ENCODE results near the gene SMARCAL1. TPM values are rescaled to one million over a fixed set of nuclear protein-coding genes. Genes with fewer than 3 reads are reported as not detected.

Gene SMARCAL1
- total RNA-seq, 1 donor from 2014 or later, result 7.9 TPM

GRCh38 chr2:216420367-216421101 is 8.2 kb downstream of the SMARCAL1 start:
- DNase-seq, result no peak
- no peak for ATAC-seq (ENCODE audit: poor library complexity)
- intact Hi-C loops (cut with DNase I), result no loop called here

- intact Hi-C loops (cut with DNase I), result no loop called here
Observed at GRCh38 chr2:216423071-216423470, 10.8 kb downstream of the SMARCAL1 start.

DNA sequence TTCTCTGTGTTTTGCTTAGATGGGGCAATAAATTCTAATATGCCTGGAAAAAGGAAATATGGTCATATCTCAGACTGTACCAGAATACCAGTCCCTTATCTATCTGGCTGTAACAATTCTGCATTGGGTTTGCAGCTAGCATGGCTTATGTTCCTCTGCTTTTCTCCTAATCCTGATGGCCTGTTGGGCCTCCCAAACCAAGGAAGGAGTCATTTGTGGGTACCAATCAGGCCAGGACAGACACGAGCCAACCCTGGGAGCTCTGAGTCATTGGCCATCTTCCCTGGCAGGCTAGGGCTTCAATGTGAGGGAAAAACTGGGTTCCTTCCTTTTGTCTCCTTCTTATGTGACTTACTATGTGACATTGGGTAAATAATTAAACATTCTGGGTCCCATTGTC is 12.0 kb downstream of the SMARCAL1 start:
- ATAC-seq (ENCODE audit: poor library complexity) (no peak), DNase-seq (no peak)
- intact Hi-C loops (cut with DNase I), result no loop called here

More at GRCh38 chr2:216423071-216423470, 10.8 kb downstream of the SMARCAL1 start:
- ATAC-seq (ENCODE audit: poor library complexity) (no peak), DNase-seq (no peak)

GRCh38 chr2:216425008-216425787 is 12.9 kb downstream of the SMARCAL1 start:
- DNase-seq, result no peak
- no peak for ATAC-seq (ENCODE audit: poor library complexity)

DNA sequence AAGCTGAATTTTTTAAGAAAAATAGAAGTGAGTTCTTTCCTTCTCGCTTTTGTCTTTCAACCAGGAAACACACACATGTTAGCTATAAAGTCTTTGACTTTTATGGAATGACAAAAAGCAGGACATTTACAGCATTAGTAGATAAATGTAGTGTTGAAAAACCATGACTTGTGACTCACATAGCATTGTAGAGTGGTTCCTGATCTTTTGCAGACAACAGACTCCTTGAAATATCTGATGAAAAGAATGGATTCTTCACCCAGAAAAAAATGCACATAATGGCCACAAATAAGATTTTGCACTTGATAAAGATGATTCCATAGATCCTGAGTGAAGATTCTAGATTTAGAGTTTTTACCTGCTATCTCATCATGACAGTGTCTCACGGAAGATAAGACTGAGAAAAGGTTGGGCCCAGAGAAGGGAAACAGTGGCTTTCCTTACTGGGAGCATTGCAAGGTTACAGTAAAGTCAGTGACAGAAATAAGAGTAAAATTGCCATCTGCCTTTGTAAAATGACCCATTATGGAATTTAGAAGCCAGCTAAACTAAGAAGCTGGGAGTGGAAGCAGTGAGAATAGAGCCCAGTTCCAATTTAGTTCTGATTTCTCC is 14.0 kb downstream of the SMARCAL1 start:
- DNase-seq (no peak), ATAC-seq (ENCODE audit: poor library complexity) (no peak)
- intact Hi-C loops (cut with DNase I), result no loop called here

More at GRCh38 chr2:216425008-216425787, 12.9 kb downstream of the SMARCAL1 start:
- intact Hi-C loops (cut with DNase I), result no loop called here

DNA sequence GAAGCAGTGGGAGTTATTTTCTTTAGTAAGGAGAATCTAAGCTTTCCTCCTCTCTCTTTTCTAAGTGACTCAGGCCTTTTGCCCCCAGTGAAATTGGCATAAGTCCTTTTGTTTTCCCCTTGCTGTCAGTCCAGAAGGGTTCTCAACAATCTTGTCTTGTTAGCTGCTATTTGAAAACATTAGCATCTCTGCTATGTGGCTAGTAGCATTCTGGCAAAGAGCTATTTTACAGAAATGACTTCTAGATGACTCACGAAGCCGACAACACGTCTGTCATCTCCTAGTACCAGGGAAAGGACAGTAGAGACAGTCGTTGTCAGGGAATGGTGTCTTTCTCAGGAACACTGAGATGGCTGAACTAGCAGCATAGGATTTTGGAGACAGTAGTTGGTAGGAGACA is 14.7 kb downstream of the SMARCAL1 start:
- DNase-seq, result no peak
- intact Hi-C loops (cut with DNase I), result no loop called here
- ATAC-seq (ENCODE audit: poor library complexity), result peak; percentile 73

- DNase-seq (no peak), ATAC-seq (ENCODE audit: poor library complexity) (no peak)
- intact Hi-C loops (cut with DNase I), result no loop called here
Observed at GRCh38 chr2:216428618-216429350, 16.5 kb downstream of the SMARCAL1 start.

DNA sequence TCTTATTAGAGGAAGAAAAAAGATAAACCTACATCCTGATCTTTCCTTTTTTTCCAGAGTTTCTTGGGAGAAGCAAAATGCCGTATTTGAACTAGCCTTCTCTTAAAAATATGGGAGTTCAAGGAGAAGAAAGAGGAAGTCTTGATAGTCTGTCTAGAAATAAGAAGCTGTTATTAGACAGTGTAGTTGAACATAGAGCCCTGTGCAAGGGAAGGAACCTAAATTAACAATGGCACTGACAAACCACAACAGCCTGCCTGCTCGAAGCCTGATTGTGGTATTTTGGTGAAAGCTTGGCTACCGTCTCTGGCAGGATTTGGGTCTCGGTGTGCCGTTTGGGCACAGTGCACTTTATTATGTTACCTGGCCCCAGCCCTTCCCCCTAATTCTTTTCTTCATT is 17.1 kb downstream of the SMARCAL1 start:
- intact Hi-C loops (cut with DNase I), result no loop called here
- DNase-seq (no peak), ATAC-seq (ENCODE audit: poor library complexity) (no peak)

DNA sequence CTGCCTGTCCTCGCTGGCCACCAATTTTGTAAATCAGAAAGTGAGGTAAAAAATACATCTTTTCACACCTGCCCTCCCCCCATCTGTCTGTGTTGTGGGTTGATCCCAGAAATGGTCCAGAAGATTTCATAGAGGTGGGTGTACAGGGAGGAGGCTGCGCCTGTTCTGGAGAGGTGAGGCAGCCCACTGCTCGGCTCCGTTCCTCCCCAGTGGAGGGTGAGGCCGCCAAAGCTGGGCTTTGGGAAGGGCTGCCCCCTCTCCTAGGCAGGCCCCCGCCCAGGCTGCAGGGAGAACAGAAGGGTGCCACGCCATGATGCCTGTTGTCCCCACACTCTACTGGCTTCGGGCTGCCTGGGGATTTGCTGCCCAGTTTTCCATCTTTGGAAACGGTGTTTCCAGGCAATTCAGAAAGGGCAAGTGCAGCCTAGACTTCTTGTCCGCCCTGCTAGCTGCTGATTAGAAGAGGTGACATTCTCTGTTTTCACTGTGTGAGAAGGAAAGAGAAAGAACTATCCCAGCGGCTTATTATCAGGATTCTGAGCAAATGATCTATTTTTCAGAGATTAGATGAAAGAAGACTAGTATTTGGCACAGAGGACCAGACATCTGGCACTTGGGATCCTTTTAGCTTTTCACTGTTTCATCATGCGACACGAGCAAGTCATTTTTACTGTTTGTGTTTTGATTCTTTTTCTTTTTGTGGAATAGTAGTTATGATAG is 18.7 kb downstream of the SMARCAL1 start:
- no peak for ATAC-seq (ENCODE audit: poor library complexity)
- intact Hi-C loops (cut with DNase I), result no loop called here
- DNase-seq, result no peak

- DNase-seq (no peak), ATAC-seq (ENCODE audit: poor library complexity) (no peak)
- intact Hi-C loops (cut with DNase I), result no loop called here
Observed at GRCh38 chr2:216431531-216431856, 19.2 kb downstream of the SMARCAL1 start.

- ATAC-seq (ENCODE audit: poor library complexity) (no peak), DNase-seq (no peak)
- intact Hi-C loops (cut with DNase I), result no loop called here
Observed at GRCh38 chr2:216436383-216436782, 24.1 kb downstream of the SMARCAL1 start.

- intact Hi-C loops (cut with DNase I), result no loop called here
- DNase-seq (no peak), ATAC-seq (ENCODE audit: poor library complexity) (no peak)
Observed at GRCh38 chr2:216441308-216442010, 29.2 kb downstream of the SMARCAL1 start.

- ATAC-seq (ENCODE audit: poor library complexity) (no peak), DNase-seq (no peak)
- intact Hi-C loops (cut with DNase I), result no loop called here
Observed at GRCh38 chr2:216445501-216445900, 33.2 kb downstream of the SMARCAL1 start.

- DNase-seq (no peak), ATAC-seq (ENCODE audit: poor library complexity) (no peak)
- intact Hi-C loops (cut with DNase I), result no loop called here
Observed at GRCh38 chr2:216446343-216446742, 34.1 kb downstream of the SMARCAL1 start.

DNA sequence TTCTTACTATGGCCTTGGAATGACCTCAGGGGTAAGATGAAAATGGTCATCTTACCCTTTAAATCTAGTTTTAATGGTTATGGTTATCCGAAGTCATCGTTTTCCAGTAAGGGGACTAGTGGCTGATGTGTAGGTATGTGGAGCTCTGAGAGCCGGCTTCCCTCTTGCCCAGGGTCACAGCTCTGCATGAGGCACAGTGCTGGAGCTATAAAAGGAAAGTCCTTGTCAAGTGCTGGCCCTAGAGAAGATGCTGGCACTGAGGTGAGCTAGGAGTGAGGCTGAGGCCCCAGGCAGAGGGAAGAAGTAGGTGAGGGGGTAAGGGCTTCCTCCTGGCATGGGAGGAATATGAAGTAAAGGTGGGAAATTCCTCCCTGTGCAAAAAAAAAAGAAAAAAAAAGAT is 35.0 kb downstream of the SMARCAL1 start:
- intact Hi-C loops (cut with DNase I), result no loop called here
- ATAC-seq (ENCODE audit: poor library complexity), result peak; percentile 90

GRCh38 chr2:216448829-216449228 is 36.5 kb downstream of the SMARCAL1 start:
- ATAC-seq (ENCODE audit: poor library complexity), result no peak
- intact Hi-C loops (cut with DNase I), result no loop called here
- DNase-seq, result no peak

More for the DNA sequence above, 35.0 kb downstream of the SMARCAL1 start:
- peak; percentile 66 for DNase-seq

GRCh38 chr2:216450346-216450745 is 38.1 kb downstream of the SMARCAL1 start:
- no peak for ATAC-seq (ENCODE audit: poor library complexity)
- intact Hi-C loops (cut with DNase I), result no loop called here
- no peak for DNase-seq

- intact Hi-C loops (cut with DNase I), result no loop called here
- ATAC-seq (ENCODE audit: poor library complexity), result peak; percentile 59
Observed at GRCh38 chr2:216450784-216451183, 38.5 kb downstream of the SMARCAL1 start.

More at GRCh38 chr2:216450784-216451183, 38.5 kb downstream of the SMARCAL1 start:
- peak; percentile 49 for DNase-seq
